Skin epidermis (tissue), 12 donors: ENCODE measurements around the gene CACNA1F.

Experiments used
- H3K27ac ChIP-seq, 21 experiments: fragments of 200-600 bp; sonication (generic) in 11 of 21; one replicate each; pipeline ENCODE4 v1.5.0; 2020; ENCODE audit warnings: mild to moderate bottlenecking in 3 of 21, inconsistent platforms in 2 of 21, moderate library complexity in 2 of 21
- H3K4me3 ChIP-seq, 7 experiments: fragments of 200-600 bp; sonication (generic) in 2 of 7; one replicate each; pipeline ENCODE4 v1.5.0; 2020; ENCODE audit warnings: inconsistent platforms in 2 of 7, mild to moderate bottlenecking in 2 of 7, moderate library complexity in 1 of 7

CACNA1F gene

DNA sequence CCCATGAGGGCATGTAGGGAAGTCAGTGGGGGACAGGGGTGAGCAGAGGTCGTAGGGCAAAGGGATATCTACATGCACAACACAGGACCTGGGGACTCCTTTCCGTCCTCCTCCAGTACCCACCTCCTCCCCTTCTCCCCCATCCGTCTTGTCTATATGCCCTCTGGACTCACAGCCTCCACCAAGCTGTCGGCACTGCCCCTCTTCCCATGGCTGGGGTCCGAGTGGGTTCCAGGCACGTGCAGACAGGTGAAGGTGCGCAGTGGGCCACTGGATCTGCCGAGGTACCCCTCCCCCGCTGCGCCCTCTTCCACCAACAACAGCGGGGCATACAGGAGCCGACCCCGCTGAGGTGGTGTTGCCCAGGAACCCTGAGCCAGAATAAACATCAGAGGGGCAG lies 27.7 kb downstream of the CACNA1F start:
- Histone ChIP-seq H3K27ac (no peak overlapping the region), H3K4me3 (no peak overlapping the region)

DNA sequence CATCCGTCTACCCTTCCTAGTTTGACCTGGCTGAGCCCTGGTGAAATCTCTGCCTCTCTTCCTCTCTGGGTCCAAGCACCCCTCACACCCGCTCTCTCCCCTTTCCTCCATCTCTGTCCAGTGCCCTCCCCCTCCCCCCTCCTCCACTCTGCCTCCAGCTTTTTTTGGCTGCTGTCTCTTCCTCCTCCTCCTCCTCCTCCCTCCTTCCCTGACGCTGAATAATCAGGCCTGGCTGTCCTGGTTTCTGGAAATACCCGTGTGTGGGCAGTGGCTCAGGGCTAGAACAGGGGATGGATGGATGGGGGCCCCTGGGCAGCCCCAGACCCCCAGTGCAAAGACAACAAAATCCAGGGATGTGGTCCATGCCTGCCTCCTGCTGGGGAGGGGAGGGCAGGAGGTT lies 28.4 kb downstream of the CACNA1F start:
- no peak overlapping the region for H3K27ac ChIP-seq
- no peak overlapping the region for H3K4me3 ChIP-seq

DNA sequence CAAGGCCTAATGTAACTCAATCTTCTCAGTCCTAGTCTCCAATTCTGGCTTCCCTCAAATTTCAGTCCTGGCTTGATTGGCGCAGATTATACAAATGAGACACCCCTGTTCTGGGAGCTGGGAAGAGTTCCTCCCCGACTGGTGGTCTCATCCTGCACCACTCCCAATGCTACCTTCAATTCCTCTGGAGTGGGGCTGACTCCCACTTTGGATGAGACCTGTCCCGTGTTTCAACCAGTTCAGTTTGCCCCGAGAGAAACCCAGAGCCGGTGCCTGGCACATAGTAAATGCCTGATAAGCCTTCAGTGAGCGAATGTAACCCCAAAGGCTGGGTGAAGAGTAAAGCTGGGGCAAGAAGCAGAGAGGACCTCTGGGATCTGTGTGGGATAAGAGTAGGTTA lies 29.1 kb downstream of the CACNA1F start:
- no peak overlapping the region for H3K4me3 ChIP-seq
- no peak overlapping the region for H3K27ac ChIP-seq

GRCh38 chrX:49203536-49203935 lies 29.6 kb downstream of the CACNA1F start:
- no peak overlapping the region for H3K27ac ChIP-seq
- H3K4me3 ChIP-seq, result no peak overlapping the region

DNA sequence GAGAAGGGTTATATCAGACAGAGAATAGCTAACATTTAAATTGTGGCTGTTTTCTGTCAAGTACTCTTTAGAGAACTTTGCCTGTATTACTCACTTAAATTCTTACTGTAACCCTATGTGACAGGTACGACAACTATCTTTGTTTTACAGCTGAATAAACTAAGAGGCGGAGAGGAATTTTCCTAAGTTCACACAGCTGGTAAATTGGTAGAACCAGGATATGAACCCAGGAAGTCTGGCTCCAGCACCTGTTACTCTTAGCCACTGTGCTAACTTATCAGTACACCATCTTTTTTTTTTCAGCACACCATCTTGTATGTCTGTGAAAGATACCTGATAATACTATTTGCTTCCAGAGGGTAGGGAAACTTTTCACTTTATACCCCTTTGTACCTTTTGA lies 31.1 kb downstream of the CACNA1F start:
- no peak overlapping the region for H3K27ac ChIP-seq
- H3K4me3 ChIP-seq, result no peak overlapping the region

- Histone ChIP-seq H3K4me3 (peak within 1 kb of the TSS in 6 of 7 experiments; percentile 7 to 23 (median 18)), H3K27ac (peak within 1 kb of the TSS in 8 of 21 experiments; percentile 21 to 73 (median 58))
Observed at GRCh38 chrX:49199906-49200771, 33.0 kb downstream of the CACNA1F start, which contains the start of gene SYP. TSS of gene SYP (minus strand) at chrX:49200193. CDS start at chrX:49200186, 7 bp downstream.

DNA sequence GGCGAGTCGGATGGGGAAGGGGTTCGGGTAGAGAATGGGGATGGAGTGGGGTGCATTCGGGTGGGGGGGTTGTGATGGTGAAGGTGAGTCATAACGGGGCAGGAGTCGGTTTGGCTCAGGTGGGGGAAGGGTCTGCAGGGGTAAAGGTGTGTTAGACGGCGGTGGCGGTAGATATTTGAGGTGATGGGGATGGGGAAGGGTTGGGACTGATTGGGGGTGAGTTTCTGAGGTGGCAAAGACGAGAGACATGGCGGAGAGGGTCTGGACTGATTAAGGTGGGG lies 33.9 kb downstream of the CACNA1F start:
- no peak overlapping the region for H3K27ac ChIP-seq
- peak overlapping the region in 1 of 7 experiments; percentile 22 for H3K4me3 ChIP-seq

DNA sequence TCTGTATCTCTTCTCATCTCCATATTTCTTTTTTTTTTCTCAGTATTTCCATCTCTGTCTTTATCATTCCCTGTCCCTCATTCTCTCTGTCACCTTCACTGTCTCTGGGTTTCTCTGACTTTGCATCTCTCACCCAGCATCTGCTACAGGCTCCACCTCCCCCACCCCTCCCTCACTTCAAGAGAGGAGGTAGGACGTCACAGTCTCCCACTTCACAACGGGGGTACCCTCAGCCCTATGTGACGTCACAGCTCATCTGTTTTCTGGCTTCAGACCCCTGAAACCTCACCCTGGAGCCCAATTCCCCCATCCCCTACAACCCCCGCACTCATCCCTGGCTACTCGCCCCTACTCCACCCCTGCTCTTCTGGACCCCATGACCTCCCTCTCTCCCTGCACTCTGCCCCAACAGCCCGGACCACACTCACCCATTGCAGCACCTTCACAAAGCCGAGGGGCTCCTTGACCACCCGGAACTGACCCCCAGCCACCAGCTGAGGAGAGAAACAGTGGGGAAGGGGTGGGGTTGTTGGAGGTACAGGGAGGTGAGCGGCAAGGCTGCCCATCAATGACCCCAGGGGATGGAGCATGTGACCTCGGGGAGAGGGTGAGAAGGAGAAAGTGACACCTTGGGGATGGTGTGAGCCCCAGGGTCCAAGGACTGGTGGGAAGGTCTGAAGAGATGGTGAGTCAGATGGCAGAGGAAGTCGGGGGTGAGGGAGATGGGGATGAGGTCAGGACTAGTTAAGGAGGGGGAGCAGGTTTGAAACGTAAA lies 34.4 kb downstream of the CACNA1F start:
- Histone ChIP-seq H3K4me3 (no peak overlapping the region), H3K27ac (no peak overlapping the region)

GRCh38 chrX:49197543-49198087 lies 35.5 kb downstream of the CACNA1F start:
- Histone ChIP-seq H3K4me3 (no peak overlapping the region), H3K27ac (no peak overlapping the region)

DNA sequence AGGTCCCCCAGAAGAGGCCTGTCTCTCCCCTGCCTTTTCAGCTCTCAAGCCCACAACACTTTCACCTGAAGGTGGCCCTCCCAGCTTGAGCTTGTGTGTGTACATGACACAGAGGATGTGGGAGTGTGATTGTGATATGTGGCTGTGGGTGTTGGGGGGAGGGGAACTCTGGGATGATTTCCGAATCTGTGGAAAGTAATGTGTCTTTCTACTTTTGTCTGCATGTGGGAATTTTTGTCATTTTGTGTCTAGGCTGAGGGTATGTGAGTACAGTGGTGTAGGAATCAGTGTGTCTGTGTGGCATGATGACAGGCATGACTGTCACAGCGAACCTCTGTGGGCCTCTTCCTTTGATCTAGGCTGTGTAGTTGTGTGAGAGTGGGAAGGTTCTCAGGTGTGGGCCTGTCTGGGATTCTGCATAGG lies 39.6 kb downstream of the CACNA1F start:
- no peak overlapping the region for H3K4me3 ChIP-seq
- no peak overlapping the region for H3K27ac ChIP-seq

- Histone ChIP-seq H3K4me3 (no peak overlapping the region), H3K27ac (no peak overlapping the region)
Observed at GRCh38 chrX:49192722-49193328, 40.3 kb downstream of the CACNA1F start.

DNA sequence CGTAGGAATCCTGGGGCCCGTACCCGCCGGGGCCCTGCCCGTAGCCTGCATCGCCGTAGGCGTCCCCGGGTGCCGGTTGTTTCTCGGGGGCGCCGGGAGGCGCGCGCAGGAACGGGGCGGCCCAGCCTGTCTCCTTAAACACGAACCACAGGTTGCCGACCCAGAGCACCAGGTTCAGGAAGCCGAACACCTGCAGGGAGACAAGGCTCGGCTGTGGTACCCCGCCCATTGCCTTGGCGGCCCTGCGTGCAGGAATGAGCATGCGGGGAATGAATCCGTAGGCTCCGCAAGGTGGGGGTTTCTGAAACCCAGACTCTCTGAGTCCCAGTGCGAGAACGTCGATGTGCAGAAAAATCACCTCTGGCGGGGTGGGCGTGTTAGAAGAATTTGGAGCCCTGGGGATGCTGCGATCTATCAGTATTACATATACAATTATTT lies 41.5 kb downstream of the CACNA1F start:
- peak overlapping the region in 20 of 21 experiments; percentile 60 to 91 (median 81) for H3K27ac ChIP-seq
- H3K4me3 ChIP-seq, result peak overlapping the region; percentile 51 to 73 (median 61)

GRCh38 chrX:49190821-49191573 lies 42.1 kb downstream of the CACNA1F start:
- Histone ChIP-seq H3K27ac (peak overlapping the region in 20 of 21 experiments; percentile 67 to 91 (median 82)), H3K4me3 (peak overlapping the region; percentile 51 to 73 (median 61))

GRCh38 chrX:49189606-49190005 lies 43.5 kb downstream of the CACNA1F start:
- H3K4me3 ChIP-seq, result no peak overlapping the region
- peak overlapping the region in 9 of 21 experiments; percentile 1 to 83 (median 73) for H3K27ac ChIP-seq

GRCh38 chrX:49188468-49189076 lies 44.6 kb downstream of the CACNA1F start:
- H3K27ac ChIP-seq, result peak overlapping the region in 8 of 21 experiments; percentile 1 to 78 (median 46)
- H3K4me3 ChIP-seq, result no peak overlapping the region

DNA sequence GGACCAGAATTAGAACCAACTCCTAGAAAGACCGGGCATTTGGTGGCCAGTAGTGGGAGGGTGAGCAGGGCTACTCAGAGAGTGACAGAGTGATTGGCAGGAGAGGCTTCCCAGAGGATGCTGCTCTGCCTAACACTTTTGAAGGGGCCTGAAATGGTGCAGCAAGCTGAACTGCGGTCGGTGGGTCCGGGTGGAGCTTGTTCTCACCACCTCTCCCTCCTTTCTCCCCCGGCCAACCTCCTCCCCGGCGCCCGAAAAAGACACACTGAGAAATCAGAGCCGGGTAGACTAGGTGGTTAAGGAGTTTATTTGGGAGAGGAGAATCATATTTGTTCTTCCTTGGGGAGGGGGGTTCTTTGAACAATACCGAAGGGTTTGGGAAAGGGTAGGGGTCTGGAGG lies 45.6 kb downstream of the CACNA1F start:
- H3K27ac ChIP-seq, result peak overlapping the region in 7 of 21 experiments; percentile 6 to 87 (median 78)

DNA sequence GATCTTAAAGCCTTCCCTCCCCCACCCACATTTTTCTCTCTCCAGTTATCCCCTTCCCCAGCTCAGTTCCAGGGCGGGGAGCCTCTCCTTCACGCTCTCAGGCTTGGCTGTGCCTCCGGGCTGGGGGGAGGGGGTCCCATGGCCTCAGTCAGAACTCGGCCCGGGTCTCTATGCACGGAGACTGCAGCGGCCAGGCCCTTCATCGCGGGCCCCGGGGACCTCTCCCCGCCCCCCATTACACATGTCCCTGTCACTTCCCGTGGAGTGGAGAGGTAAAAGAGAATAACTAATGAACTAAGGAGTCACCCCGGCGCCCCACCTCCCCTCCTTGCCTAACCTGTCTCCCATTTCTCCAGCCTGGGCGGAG lies 46.1 kb downstream of the CACNA1F start:
- H3K4me3 ChIP-seq, result peak overlapping the region in 1 of 7 experiments; percentile 59

More for the DNA sequence above, 45.6 kb downstream of the CACNA1F start:
- no peak overlapping the region for H3K4me3 ChIP-seq

DNA sequence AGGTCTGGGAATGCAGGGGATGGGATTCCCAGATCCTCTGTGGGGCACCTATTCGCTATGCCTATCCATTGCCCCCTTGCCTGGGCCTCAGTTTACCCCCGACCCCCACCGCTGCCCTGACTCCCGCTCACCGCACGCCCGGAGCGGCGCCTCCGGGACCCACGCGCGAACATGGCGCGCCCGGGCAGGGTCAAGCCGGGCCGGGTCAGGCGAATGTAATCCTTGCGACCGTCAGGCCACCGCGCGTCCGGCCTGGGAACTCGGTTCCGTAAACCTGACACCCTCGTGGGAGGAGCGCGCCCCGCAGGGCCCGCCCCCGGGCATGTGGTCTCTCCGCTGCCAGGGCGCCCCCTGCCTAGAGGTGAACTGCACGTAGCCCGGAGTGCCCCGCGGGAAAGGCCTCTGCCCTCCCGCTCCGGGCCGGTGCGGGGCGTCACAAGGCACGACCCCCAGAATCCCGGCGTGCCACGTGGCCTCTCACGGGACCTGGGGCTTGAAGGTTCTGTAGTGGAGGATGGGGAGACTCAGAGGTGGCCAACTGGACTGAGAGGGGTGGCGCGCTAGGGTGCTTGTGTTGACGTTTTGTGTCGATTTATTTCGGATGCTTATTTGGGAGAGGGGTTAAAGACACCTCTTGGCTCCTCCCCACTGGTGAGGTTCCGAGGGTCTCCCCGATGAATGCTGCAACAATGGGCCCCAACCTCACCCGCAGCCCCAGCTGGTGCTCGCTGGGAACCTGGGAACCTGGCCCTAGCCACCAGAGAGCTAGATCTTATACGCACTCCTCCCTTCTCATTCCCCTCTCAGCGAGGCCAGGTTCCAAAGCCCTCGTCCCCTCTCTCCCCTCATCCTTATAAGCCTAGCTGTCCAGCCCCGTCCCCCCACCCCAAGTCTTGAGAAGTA lies 46.8 kb downstream of the CACNA1F start, which contains the start of gene PRICKLE3:
PRICKLE3 (minus strand) TSS at position 249 of the 903 bp plus-strand sequence; CDS start at position 173, 76 bp downstream.
- H3K4me3 ChIP-seq, result peak within 1 kb of the TSS; percentile 36 to 59 (median 47)
- H3K27ac ChIP-seq, result peak within 1 kb of the TSS; percentile 15 to 87 (median 78)

More for the DNA sequence above, 46.1 kb downstream of the CACNA1F start:
- H3K27ac ChIP-seq, result peak overlapping the region in 16 of 21 experiments; percentile 73 to 87 (median 78)
